GM18951 (cell line): ENCODE data around the gene RAB5A.
"Not testable (repeated sequence)": the region's sequence is repeated elsewhere in the genome, so short reads cannot be mapped to it uniquely, and the experiment has no call there.

Experiments used
- POLR2A ChIP-seq: IDR thresholded peaks from 4 replicates; pipeline ENCODE4 v1.6.1; 2011; ENCODE audit warnings: mild to moderate bottlenecking; ENCODE audit not compliant: insufficient read length, insufficient read depth; ENCODE audit errors: extremely low read depth
- in situ Hi-C: fragments of 300-500 bp; cut with MboI; formaldehyde crosslinking; loops from one replicate; pipeline ENCODE4 v1.12.0; 2022; ENCODE audit warnings: low sequenced_read_pairs, mixed read lengths, inconsistent platforms; ENCODE audit not compliant: unreplicated experiment

Gene RAB5A

DNA sequence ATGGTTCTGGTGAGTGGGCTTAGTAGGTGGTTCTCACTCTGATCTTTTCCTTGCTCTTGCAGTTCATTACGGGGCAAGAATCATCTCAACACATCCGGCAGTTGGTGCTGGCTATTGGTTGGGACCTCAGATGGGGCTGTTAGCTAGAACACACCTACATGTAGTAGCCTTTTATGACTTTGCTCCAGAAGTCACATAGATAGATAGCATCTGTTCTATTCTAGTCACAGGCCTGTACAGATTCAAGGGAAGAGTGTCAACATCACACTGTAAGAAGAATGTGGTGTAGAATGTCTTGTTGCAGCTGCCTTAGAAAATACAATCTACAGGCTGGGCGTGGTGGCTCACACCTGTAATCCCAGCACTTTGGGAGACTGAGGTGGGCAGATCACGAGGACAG, 15.1 kb downstream of the RAB5A start:
- in situ Hi-C loops: no loop called here
- no peak for TF ChIP-seq POLR2A

DNA sequence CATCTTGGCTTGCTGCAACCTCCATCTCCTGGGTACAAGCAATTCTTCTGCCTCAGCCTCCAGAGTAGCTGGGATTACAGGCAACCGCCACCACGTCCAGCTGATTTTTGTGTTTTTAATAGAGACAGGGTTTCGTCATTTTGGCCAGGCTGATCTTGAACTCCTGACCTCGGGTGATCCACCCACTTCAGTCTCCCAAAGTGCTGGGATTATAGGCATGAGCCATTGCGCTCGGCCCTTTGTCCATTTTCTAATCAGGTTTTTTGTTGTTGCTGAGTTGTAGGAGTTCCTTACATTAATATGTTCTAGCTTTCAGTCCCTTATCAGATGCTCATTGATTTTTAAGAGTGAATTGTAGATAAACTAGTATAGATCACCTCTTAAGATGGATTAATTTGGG, 20.3 kb downstream of the RAB5A start:
- in situ Hi-C loops: no loop called here
- TF ChIP-seq POLR2A: no peak

DNA sequence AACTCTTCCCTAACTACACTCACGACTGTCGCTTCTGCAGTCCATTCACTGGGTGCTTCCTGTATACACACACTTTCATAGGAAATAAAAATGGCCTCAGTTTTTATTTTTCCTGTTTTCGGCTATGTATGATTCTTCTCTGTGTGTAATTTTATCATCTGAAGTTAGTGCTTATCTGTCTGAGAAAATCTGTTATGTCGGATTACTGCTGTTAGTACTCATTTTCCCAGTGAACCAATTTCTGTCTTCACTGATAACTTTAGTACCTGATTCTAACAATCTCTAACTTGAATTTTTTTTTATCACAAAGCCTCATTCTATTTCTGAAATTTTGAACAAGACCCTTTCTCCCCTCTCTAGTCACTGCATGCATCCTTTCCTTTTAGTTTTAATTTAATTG, 20.9 kb downstream of the RAB5A start:
- in situ Hi-C loops: no loop called here
- TF ChIP-seq POLR2A: no peak

DNA sequence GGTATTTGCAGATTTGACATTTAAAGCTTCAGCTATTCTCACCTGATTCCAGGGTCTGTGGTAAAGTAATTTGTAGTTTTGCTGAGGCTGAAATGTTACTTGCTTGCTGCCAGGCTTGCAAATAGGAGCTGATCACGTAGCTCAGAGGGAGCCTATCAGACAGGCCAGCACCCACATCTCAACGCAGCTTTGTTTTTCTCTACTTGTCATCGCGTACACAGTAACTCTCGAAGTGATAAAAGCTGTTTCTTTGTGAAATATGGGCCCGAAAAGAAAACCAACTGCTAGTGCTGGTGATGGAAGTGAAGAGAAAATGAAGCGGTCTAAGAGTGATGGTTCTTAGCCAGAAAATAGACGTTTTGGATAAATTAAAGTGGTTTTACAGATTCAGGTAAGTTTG, 23.4 kb downstream of the RAB5A start:
- no peak for TF ChIP-seq POLR2A
- in situ Hi-C loops: no loop called here

DNA sequence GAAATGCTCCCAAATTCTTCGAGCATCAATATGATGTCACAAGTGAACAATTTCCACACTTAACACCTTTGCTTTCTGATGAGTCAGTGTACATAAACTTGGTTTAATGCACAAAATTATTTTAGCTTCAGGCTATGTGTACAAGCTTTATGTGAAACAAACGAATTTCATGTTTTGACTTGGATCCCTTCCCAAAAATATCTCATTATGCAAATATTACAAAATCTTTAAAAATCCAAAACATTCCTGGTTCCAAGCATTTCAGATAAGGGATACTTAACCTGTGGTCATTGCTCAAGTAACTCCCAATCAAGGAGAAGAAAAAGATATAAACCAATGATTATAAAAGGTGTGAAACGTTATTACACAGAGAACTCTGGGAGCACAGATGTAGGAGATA, 25.2 kb downstream of the RAB5A start:
- in situ Hi-C loops: no loop called here
- TF ChIP-seq POLR2A: no peak

DNA sequence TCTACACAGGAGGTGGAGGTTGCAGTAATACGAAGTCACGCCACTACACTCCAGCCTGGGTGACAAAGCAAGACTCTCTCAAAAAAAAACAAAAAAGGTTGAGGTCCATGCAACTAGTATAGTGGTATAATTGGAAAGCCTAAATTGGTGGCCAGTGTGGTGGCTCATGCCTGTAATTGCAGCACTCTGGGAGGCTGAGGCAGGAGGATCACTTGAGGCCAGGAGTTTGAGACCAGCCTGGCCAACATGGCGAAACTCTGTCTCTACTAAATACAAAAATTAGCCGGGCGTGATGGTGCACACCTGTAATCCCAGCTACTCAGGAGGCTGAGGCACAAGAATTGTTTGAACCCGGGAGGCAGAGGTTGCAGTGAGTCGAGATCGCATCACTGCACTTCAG, 42.0 kb downstream of the RAB5A start:
- in situ Hi-C loops: not testable (repeated sequence)

DNA sequence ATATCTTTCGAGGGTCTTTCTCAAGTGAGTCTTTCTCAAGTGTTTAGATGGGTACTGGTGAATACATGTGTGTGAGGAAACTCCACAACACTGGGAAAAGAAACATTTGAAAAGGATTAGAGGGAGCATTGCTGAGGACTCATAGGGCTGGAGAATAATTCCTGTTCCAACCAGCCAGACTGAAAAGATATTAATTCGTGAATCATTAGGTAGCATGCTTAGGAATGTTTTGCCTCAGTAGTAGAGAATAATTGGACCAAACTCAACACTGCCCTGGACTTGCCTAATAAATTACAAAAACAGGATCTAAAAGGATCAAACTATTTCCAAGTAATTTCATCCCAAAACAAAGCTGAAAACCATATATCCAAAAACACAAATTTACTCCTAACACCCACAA, 47.9 kb downstream of the RAB5A start:
- in situ Hi-C loops: no loop called here
- TF ChIP-seq POLR2A: no peak

DNA sequence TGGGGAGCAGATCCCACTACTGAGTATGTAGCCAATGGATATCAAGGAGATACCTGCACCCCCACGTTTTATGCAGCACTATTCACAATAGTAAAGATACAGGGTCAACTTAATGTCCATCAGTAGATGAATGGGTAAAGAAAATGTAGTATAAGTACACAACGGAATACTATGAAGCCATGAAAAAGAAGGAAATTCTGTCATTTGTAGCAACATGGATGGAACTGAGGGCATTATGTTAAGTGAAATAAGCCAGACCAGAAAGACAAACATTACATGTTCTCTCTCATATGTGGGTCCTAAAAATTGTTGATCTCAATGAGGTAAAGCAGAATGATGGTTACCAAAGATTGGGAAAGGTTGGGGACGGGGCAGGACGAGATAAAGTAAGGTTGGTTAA, 50.6 kb downstream of the RAB5A start:
- in situ Hi-C loops: no loop called here

DNA sequence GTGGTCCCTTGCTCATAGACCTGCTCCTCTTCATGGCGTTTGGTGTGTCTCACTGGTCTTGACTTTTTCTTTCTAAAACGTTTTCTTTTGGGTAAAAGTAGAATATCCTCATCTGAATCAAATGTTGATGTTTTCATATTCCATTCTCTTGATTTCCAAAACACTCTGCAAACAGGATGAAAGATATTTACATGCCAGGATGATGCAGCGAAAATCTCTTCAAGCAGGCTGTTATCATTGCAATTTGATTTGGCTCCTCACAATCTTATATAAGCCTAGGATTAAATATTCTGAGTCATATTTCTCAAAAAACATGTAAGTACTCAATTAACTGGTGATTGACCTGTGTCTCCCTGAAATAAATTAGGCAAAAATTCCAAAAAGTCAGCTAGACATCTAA, 55.0 kb downstream of the RAB5A start:
- TF ChIP-seq POLR2A: no peak

More for the DNA sequence above, 50.6 kb downstream of the RAB5A start:
- no peak for TF ChIP-seq POLR2A

DNA sequence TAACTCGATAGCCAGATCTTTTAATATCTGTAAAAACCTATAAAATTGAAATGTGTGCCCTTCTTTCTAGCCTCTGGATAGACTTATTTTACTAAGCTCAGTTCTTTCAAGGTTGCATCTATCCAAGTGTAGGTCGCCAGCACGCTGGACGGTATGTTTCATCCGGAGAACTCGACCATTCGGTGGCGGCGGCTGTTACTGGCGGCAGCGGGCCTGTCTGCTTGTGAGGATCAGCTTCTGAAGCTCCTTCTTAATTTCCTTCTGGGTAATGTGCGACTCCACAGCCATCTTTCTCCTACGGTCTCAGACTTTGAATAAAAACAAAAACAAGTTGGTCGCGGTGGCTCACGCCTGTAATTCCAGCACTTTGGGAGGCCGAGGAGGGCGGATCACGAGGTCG, 61.1 kb downstream of the RAB5A start:
- in situ Hi-C loops: no loop called here
- no peak for TF ChIP-seq POLR2A

More for the DNA sequence above, 55.0 kb downstream of the RAB5A start:
- in situ Hi-C loops: no loop called here

DNA sequence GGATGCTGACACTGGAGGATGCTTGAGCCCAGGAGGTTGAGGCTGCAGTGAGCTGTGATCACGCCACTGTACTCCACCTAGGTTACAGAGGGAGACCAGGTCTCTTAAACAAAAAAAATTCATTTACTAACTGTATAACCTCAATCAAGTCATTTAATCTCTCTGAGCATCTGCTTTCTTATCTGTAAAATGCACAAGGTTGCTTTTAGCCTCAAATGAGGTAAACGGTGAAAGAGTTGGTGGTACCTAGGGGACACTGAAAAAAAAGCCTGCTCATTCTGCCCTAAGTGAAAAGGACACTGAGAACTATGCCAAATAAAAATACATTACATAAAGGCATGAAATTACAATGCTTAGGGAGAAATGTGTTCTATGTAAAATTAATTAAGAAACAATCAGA, 61.7 kb downstream of the RAB5A start:
- in situ Hi-C loops: no loop called here
- no peak for TF ChIP-seq POLR2A

DNA sequence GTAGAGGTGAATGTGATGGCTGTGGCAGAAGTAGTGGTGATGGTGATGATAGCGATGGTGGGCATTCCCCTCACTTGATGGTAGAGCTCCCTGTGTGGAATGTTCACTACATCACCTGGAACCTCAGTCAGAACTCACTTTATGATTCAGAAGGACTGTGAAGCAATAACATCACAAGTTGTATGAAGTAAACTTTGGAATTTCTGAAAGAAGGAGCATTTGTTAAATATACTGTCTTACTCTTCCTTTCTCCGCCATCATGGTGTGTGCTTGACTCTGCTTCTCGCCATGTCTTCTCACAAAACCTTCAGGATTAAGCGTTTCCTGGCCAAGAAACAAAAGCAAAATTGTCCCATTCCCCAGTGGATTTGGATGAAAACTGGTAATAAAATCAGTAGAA, 65.3 kb downstream of the RAB5A start, which contains the start of gene PP2D1:
Gene PP2D1, minus strand, starts transcription at position 101 of the 400 bp plus-strand sequence. CDS start 192 bp downstream, outside the sequence.
- TF ChIP-seq POLR2A: no peak
- in situ Hi-C loops: no loop called here

DNA sequence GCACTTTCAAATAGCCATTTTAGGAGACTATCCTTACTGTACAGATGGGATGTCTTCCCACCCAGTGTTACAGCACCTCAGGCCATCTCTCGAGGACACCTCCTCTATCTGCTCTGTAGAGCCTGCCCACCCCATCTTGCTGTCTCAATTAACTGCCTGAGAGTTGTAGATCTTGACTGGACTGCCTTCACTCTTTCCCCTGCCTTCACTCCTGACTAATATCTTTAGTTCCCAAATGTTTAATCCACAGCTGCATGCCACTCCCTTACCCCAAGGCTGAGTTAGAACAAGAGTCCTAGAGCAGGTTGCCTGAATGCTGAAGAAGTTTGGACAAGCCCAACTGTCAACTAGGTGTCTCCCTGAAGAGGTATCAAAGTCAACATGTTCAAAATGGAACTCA, 66.5 kb downstream of the RAB5A start:
- in situ Hi-C loops: no loop called here
- TF ChIP-seq POLR2A: no peak

DNA sequence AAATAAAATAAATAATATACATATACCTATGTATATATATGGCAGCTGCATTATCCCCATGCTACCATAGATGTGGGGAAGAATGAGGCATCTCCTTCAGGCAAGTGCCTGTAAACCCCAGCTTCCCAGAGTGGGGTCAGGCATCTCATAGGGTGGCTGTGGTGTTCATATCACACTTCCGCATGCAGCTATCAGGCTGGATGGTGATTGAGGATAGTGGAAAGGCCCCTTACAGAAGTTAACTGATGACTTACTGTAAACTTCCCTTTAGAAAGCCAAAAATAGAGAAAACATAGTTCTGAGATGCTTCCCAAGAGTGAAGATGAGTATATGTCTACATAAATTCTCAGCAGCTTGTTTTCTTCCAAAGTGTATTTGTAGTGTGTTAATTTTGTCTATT, 68.6 kb downstream of the RAB5A start:
- no peak for TF ChIP-seq POLR2A

DNA sequence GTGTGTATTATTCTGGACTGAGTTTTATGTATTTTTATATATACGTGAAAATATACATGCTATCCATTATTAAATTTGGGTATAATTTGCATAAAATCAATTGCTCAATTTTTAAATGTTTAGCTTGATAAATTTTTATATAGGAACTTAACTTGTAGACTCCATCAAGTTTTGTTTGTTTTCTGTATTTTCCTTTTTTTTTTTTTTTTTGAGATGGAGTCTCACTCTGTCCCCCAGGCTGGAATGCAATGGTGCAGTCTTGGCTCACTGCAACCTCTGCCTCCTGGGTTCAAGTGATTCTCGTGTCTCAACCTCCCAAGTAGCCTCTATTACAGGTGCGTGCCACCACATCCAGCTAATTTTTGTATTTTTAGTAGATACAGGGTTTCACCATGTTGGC, 69.2 kb downstream of the RAB5A start:
- in situ Hi-C loops: not testable (repeated sequence)

More for the DNA sequence above, 68.6 kb downstream of the RAB5A start:
- in situ Hi-C loops: no loop called here
